HEK293 (cell line): Measurements from ENCODE around the gene VPS54.

Experiments
- CTCF ChIA-PET: fragments of 350-600 bp; formaldehyde crosslinking; extraction: SDS; loops from one replicate; lab custom pipeline; 2021; ENCODE audit warnings: antibody characterized with exemption; lab: Yijun Ruan, JAX
- POLR2A ChIA-PET: fragments of 300-600 bp; formaldehyde crosslinking; extraction: SDS; loops from one replicate; lab custom pipeline; 2020; ENCODE audit warnings: antibody characterized with exemption, inconsistent platforms; lab: Yijun Ruan, JAX
- H3K27ac ChIP-seq: fragments of 200-500 bp; sonication (Bioruptor generic); 2 replicates; pipeline ENCODE4 v1.5.1; 2014; ENCODE audit warnings: low read depth, low read length, control low read depth, inconsistent platforms; ENCODE audit errors: extremely low read depth
- H3K36me3 ChIP-seq, 2 experiments: fragments of 200-500 bp in 1 of 2; sonication (Bioruptor generic) in 1 of 2; 1 replicate in 1 of 2; 2 replicates in 1 of 2; pipeline ENCODE4 v1.5.1; 2014 to 2017; ENCODE audit warnings: inconsistent platforms in 2 of 2, low read length in 2 of 2; ENCODE audit not compliant: control insufficient read depth in 2 of 2, insufficient read depth in 1 of 2
- H3K4me1 ChIP-seq: fragments of 200-500 bp; sonication (Bioruptor generic); 2 replicates; pipeline ENCODE4 v1.5.1; 2014; ENCODE audit warnings: mild to moderate bottlenecking, low read length, inconsistent platforms; ENCODE audit not compliant: control insufficient read depth, insufficient read depth
- H3K4me3 ChIP-seq: 2 replicates; pipeline ENCODE4 v1.5.1; 2011; ENCODE audit warnings: low read depth, mild to moderate bottlenecking, control low read depth, low read length, moderate library complexity
- H3K9me3 ChIP-seq: fragments of 200-500 bp; sonication (Bioruptor generic); 2 replicates; pipeline ENCODE4 v1.5.1; 2014; ENCODE audit warnings: low read depth, low read length, inconsistent platforms; ENCODE audit not compliant: control insufficient read depth, insufficient read depth
- EGR2 ChIP-seq: fragments of 450-650 bp; formaldehyde crosslinking; IDR thresholded peaks from 2 replicates; pipeline ENCODE4 v1.5.1; 2016; ENCODE audit warnings: low read depth, missing biosample characterization, missing genetic modification characterization
- KLF7 ChIP-seq: fragments of 450-650 bp; formaldehyde crosslinking; IDR thresholded peaks from 2 replicates; pipeline ENCODE4 v1.5.1; 2016; ENCODE audit warnings: missing biosample characterization, missing genetic modification characterization, borderline replicate concordance
- PRDM1 ChIP-seq: fragments of 450-650 bp; formaldehyde crosslinking; IDR thresholded peaks from 2 replicates; pipeline ENCODE4; 2016; ENCODE audit warnings: missing biosample characterization, missing genetic modification characterization
- SP3 ChIP-seq: fragments of 450-650 bp; formaldehyde crosslinking; IDR thresholded peaks from 2 replicates; pipeline ENCODE4 v1.5.1; 2016; ENCODE audit warnings: missing biosample characterization, missing genetic modification characterization
- ZFP69B ChIP-seq: fragments of 450-650 bp; formaldehyde crosslinking; IDR thresholded peaks from 2 replicates; pipeline ENCODE4 v1.5.1; 2016; ENCODE audit warnings: missing biosample characterization, missing genetic modification characterization
- ZNF132 ChIP-seq: fragments of 450-650 bp; formaldehyde crosslinking; IDR thresholded peaks from 2 replicates; pipeline ENCODE4 v1.5.1; 2017; ENCODE audit warnings: missing biosample characterization, missing genetic modification characterization, borderline replicate concordance
- ZNF19 ChIP-seq: fragments of 450-650 bp; formaldehyde crosslinking; IDR thresholded peaks from 2 replicates; pipeline ENCODE4; 2016; ENCODE audit warnings: missing biosample characterization, missing genetic modification characterization, low read depth
- ZNF2 ChIP-seq: fragments of 450-650 bp; formaldehyde crosslinking; IDR thresholded peaks from 2 replicates; pipeline ENCODE4 v1.5.1; 2016; ENCODE audit warnings: missing biosample characterization, missing genetic modification characterization
- ZNF202 ChIP-seq: fragments of 450-650 bp; formaldehyde crosslinking; IDR thresholded peaks from 2 replicates; pipeline ENCODE4 v1.5.1; 2016; ENCODE audit warnings: missing biosample characterization, missing genetic modification characterization, borderline replicate concordance
- ZNF211 ChIP-seq: fragments of 450-650 bp; formaldehyde crosslinking; IDR thresholded peaks from 2 replicates; pipeline ENCODE4 v1.5.1; 2016; ENCODE audit warnings: low read depth, missing biosample characterization, missing genetic modification characterization
- ZNF510 ChIP-seq: fragments of 450-650 bp; formaldehyde crosslinking; IDR thresholded peaks from 2 replicates; pipeline ENCODE4 v1.5.1; 2018; ENCODE audit warnings: mild to moderate bottlenecking, missing genetic modification characterization, missing biosample characterization; ENCODE audit not compliant: insufficient replicate concordance
- ZNF521 ChIP-seq: fragments of 450-650 bp; formaldehyde crosslinking; IDR thresholded peaks from 2 replicates; pipeline ENCODE4 v1.5.1; 2017; ENCODE audit warnings: missing biosample characterization, mild to moderate bottlenecking, missing genetic modification characterization
- ZNF610 ChIP-seq: fragments of 450-650 bp; formaldehyde crosslinking; IDR thresholded peaks from 2 replicates; pipeline ENCODE4 v1.5.1; 2016; ENCODE audit warnings: missing biosample characterization, missing genetic modification characterization, borderline replicate concordance
- ZNF664 ChIP-seq: fragments of 450-650 bp; formaldehyde crosslinking; IDR thresholded peaks from 2 replicates; pipeline ENCODE4 v1.5.1; 2016; ENCODE audit warnings: missing biosample characterization, missing genetic modification characterization
- ZNF747 ChIP-seq: fragments of 450-650 bp; formaldehyde crosslinking; IDR thresholded peaks from 2 replicates; pipeline ENCODE4 v1.5.1; 2016; ENCODE audit warnings: missing biosample characterization, missing genetic modification characterization
- ZNF792 ChIP-seq: fragments of 450-650 bp; formaldehyde crosslinking; IDR thresholded peaks from 2 replicates; pipeline ENCODE4 v1.5.1; 2016; ENCODE audit warnings: missing biosample characterization, missing genetic modification characterization
- ZSCAN30 ChIP-seq: fragments of 450-650 bp; IDR thresholded peaks from 2 replicates; pipeline ENCODE4 v1.5.1; 2018; ENCODE audit warnings: missing biosample characterization, mild to moderate bottlenecking, missing genetic modification characterization, moderate library complexity
- TF ChIP-seq, protein P1 (sequence below): fragments of 450-650 bp; formaldehyde crosslinking; IDR thresholded peaks from 2 replicates; pipeline ENCODE4 v1.5.1; 2016; ENCODE audit warnings: missing biosample characterization, missing genetic modification characterization, low read depth
- TF ChIP-seq, protein P2 (sequence below): fragments of 450-650 bp; formaldehyde crosslinking; IDR thresholded peaks from 2 replicates; pipeline ENCODE4 v1.5.1; 2016; ENCODE audit warnings: missing biosample characterization, missing genetic modification characterization
- TF ChIP-seq, protein P3 (sequence below): sonication (generic); formaldehyde crosslinking; IDR thresholded peaks from 2 replicates; pipeline ENCODE4 v1.8.1; 2022; ENCODE audit warnings: mild to moderate bottlenecking, moderate library complexity, missing genetic modification reagents
- TF ChIP-seq, protein P4 (sequence below): fragments of 450-650 bp; formaldehyde crosslinking; IDR thresholded peaks from 2 replicates; pipeline ENCODE4 v1.5.1; 2016; ENCODE audit warnings: missing biosample characterization, missing genetic modification characterization
- TF ChIP-seq, protein P5 (sequence below): fragments of 450-650 bp; formaldehyde crosslinking; IDR thresholded peaks from 2 replicates; pipeline ENCODE4 v1.5.1; 2016; ENCODE audit warnings: missing biosample characterization, missing genetic modification characterization
- TF ChIP-seq, protein P6 (sequence below): fragments of 450-650 bp; formaldehyde crosslinking; IDR thresholded peaks from 2 replicates; pipeline ENCODE4 v1.5.1; 2017; ENCODE audit warnings: missing biosample characterization, mild to moderate bottlenecking, missing genetic modification characterization, moderate library complexity

The VPS54 gene

DNA sequence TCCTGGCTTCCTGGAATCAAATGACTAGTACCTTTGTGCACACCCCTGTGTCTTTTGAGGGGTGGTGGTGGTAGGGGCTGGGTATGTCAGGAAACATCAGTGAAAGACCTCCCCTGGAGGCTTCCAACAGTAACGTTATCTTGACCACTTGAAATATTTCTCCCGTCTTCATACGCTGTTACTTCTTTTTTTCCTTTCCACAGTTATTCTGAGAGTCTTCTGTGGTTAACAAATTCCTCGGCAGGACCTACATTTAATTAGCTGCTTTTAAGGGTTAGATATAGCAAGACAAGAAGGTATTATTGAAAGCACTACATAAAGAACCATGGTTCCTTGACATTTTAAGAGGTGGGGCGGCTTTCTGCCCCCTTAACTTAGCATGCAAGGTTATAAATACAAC, 142.9 kb downstream of the VPS54 start (continued):
- TF ChIP-seq, protein P1, sequence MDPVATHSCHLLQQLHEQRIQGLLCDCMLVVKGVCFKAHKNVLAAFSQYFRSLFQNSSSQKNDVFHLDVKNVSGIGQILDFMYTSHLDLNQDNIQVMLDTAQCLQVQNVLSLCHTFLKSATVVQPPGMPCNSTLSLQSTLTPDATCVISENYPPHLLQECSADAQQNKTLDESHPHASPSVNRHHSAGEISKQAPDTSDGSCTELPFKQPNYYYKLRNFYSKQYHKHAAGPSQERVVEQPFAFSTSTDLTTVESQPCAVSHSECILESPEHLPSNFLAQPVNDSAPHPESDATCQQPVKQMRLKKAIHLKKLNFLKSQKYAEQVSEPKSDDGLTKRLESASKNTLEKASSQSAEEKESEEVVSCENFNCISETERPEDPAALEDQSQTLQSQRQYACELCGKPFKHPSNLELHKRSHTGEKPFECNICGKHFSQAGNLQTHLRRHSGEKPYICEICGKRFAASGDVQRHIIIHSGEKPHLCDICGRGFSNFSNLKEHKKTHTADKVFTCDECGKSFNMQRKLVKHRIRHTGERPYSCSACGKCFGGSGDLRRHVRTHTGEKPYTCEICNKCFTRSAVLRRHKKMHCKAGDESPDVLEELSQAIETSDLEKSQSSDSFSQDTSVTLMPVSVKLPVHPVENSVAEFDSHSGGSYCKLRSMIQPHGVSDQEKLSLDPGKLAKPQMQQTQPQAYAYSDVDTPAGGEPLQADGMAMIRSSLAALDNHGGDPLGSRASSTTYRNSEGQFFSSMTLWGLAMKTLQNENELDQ (tag by site-specific recombination): no peak
- TF ChIP-seq ZNF211 (tag by site-specific recombination): no peak
- TF ChIP-seq PRDM1 (tag by site-specific recombination): no peak
- TF ChIP-seq ZNF610 (tag by site-specific recombination): no peak

DNA sequence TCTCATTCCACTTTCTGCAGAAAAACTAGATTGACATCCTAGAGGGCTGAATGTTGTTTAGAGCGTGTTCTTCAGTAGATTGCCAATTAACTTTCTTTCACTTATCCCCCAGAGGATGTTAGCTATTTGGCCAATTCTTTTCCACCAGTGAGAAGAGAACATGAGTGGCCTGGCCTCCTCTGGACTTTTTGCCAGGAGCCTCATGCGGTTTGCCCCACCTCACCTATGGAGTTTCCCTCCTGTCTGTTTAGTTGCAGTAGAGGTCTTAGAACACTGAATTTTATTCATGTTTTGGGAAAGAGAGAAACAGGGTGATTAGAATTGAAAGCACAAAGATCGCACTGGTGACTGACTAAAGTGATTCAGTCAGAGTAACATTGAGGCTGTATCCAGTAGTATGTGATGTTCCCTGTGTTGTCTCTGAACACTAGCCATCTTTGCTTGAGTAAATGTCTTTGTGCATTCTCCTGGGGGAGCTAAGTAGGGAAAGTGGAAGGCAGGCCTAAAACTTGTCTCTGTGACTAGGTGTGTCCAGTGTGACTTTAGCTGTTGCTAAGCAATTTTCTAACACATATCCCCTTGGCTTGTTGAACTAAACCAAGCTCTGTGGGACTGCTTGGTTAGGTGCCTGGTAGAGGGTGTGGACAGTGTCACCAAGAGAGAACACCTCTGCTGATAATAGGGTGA, 143.5 kb downstream of the VPS54 start:
- TF ChIP-seq, protein P2, sequence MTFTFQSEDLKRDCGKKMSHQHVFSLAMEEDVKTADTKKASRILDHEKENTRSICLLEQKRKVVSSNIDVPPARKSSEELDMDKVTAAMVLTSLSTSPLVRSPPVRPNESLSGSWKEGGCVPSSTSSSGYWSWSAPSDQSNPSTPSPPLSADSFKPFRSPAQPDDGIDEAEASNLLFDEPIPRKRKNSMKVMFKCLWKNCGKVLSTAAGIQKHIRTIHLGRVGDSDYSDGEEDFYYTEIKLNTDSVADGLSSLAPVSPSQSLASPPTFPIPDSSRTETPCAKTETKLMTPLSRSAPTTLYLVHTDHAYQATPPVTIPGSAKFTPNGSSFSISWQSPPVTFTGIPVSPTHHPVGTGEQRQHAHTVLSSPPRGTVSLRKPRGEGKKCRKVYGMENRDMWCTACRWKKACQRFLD (tag by site-specific recombination): no peak
- TF ChIP-seq ZSCAN30: no peak
- TF ChIP-seq ZNF202 (tag by site-specific recombination): no peak
- Histone ChIP-seq H3K4me3 (no peak overlapping the region), H3K36me3 (peaks cover 0 to 19% of the 10 kb centered on the region in 2 experiments), H3K9me3 (no peaks in the 10 kb centered on the region), H3K4me1 (0 out of 2 replicates have a peak, but pooled peaks cover 3% of the 10 kb centered on the region), H3K27ac (no peak overlapping the region)
- POLR2A ChIA-PET: interaction anchor here (0.6 kb wide), 2 partner anchors 14 to 175 kb away, joined by 3 read pairs; no protein-coding TSS in a partner anchor
- CTCF ChIA-PET: interaction anchor here (0.7 to 0.9 kb wide), 2 partner anchors 176 to 180 kb away, joined by 3 to 4 read pairs; no protein-coding TSS in a partner anchor

DNA sequence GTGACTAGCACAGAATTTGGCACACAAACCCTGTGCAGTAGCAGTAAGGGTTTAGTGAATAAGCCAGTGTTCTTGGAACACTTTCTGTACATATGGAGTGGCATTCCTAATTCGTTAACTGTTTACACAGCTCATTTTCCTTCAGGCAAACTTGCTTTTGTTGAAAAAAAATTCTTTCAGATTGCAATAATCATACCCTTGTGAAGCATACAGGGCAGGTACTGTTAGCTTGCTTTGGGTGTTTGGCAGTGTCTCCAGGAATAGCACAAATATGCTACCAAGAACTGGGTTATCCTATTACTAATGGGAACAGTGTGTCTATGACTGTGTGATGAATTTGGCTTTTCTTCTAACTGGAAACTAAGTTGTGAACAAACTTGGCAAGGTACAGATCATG, 144.1 kb downstream of the VPS54 start:
- H3K9me3 ChIP-seq: no peaks in the 10 kb centered on the region
- ChIA-PET POLR2A (interaction anchor here (0.6 kb wide), 2 partner anchors 14 to 175 kb away, joined by 3 read pairs; no protein-coding TSS in a partner anchor), CTCF (interaction anchor here (0.7 to 0.9 kb wide), 2 partner anchors 8 to 179 kb away, joined by 3 read pairs; no protein-coding TSS in a partner anchor)
- peaks cover 0 to 19% of the 10 kb centered on the region in 2 experiments for H3K36me3 ChIP-seq
- H3K4me1 ChIP-seq: 0 out of 2 replicates have a peak, but pooled peaks cover 3% of the 10 kb centered on the region
- H3K4me3 ChIP-seq: no peak overlapping the region
- no peak overlapping the region for H3K27ac ChIP-seq
- TF ChIP-seq KLF7 (tag by site-specific recombination) (no peak), ZNF747 (tag by site-specific recombination) (no peak), ZFP69B (tag by site-specific recombination) (no peak), EGR2 (tag by site-specific recombination) (no peak), ZNF19 (tag by site-specific recombination) (no peak), ZNF132 (tag by site-specific recombination) (no peak), ZNF664 (tag by site-specific recombination) (no peak), SP3 (tag by site-specific recombination) (no peak), ZNF510 (no peak), ZNF792 (no peak), ZNF2 (tag by site-specific recombination) (no peak), ZNF521 (no peak)
- TF ChIP-seq, protein P3, sequence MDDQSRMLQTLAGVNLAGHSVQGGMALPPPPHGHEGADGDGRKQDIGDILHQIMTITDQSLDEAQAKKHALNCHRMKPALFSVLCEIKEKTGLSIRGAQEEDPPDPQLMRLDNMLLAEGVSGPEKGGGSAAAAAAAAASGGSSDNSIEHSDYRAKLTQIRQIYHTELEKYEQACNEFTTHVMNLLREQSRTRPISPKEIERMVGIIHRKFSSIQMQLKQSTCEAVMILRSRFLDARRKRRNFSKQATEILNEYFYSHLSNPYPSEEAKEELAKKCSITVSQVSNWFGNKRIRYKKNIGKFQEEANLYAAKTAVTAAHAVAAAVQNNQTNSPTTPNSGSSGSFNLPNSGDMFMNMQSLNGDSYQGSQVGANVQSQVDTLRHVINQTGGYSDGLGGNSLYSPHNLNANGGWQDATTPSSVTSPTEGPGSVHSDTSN (CRISPR knock-in tag): no peak
- TF ChIP-seq, protein P4, sequence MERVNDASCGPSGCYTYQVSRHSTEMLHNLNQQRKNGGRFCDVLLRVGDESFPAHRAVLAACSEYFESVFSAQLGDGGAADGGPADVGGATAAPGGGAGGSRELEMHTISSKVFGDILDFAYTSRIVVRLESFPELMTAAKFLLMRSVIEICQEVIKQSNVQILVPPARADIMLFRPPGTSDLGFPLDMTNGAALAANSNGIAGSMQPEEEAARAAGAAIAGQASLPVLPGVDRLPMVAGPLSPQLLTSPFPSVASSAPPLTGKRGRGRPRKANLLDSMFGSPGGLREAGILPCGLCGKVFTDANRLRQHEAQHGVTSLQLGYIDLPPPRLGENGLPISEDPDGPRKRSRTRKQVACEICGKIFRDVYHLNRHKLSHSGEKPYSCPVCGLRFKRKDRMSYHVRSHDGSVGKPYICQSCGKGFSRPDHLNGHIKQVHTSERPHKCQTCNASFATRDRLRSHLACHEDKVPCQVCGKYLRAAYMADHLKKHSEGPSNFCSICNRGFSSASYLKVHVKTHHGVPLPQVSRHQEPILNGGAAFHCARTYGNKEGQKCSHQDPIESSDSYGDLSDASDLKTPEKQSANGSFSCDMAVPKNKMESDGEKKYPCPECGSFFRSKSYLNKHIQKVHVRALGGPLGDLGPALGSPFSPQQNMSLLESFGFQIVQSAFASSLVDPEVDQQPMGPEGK: no peak
- TF ChIP-seq, protein P5, sequence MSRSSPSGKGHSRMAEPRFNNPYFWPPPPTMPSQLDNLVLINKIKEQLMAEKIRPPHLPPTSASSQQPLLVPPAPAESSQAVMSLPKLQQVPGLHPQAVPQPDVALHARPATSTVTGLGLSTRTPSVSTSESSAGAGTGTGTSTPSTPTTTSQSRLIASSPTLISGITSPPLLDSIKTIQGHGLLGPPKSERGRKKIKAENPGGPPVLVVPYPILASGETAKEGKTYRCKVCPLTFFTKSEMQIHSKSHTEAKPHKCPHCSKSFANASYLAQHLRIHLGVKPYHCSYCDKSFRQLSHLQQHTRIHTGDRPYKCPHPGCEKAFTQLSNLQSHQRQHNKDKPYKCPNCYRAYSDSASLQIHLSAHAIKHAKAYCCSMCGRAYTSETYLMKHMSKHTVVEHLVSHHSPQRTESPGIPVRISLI: no peak
- TF ChIP-seq, protein P6, sequence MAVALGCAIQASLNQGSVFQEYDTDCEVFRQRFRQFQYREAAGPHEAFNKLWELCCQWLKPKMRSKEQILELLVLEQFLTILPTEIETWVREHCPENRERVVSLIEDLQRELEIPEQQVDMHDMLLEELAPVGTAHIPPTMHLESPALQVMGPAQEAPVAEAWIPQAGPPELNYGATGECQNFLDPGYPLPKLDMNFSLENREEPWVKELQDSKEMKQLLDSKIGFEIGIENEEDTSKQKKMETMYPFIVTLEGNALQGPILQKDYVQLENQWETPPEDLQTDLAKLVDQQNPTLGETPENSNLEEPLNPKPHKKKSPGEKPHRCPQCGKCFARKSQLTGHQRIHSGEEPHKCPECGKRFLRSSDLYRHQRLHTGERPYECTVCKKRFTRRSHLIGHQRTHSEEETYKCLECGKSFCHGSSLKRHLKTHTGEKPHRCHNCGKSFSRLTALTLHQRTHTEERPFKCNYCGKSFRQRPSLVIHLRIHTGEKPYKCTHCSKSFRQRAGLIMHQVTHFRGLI (tag by site-specific recombination): no peak
